ENCODE measurements around the gene EFCAB11.

DNA sequence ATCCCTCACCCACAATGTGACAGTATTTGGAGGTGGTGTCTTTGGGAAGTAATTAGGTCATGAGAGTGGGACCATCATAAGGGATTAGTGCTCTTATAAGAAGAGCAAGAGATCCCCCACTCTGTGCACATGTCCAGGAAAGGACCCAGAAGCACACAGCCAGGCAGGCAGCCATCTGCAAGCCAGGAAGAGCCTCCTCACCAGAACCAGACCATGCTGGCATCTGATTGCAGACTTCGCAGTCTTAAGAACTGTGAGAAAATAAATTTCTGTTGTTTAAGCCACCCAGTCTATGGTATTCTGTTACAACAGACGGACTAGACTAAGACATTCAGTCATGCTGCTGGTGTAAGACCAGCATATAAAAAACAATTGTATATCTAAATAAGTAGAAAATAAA, 69.8 kb downstream of the EFCAB11 start:
- TF ChIP-seq, protein P1, sequence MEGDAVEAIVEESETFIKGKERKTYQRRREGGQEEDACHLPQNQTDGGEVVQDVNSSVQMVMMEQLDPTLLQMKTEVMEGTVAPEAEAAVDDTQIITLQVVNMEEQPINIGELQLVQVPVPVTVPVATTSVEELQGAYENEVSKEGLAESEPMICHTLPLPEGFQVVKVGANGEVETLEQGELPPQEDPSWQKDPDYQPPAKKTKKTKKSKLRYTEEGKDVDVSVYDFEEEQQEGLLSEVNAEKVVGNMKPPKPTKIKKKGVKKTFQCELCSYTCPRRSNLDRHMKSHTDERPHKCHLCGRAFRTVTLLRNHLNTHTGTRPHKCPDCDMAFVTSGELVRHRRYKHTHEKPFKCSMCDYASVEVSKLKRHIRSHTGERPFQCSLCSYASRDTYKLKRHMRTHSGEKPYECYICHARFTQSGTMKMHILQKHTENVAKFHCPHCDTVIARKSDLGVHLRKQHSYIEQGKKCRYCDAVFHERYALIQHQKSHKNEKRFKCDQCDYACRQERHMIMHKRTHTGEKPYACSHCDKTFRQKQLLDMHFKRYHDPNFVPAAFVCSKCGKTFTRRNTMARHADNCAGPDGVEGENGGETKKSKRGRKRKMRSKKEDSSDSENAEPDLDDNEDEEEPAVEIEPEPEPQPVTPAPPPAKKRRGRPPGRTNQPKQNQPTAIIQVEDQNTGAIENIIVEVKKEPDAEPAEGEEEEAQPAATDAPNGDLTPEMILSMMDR (IDR thresholded peaks at IDR 0.05 in 2 of 3, conservative IDR thresholded peaks at IDR 0.05 in 1 of 3; ENCODE audit: borderline replicate concordance in 1 of 3, insufficient read depth in 1 of 3, low read depth in 2 of 3, low read length in 2 of 3) = no peak
- TF ChIP-seq RAD21 (IDR thresholded peaks at IDR 0.05; ENCODE audit: low read depth) = no peak
- TF ChIP-seq, protein P2, sequence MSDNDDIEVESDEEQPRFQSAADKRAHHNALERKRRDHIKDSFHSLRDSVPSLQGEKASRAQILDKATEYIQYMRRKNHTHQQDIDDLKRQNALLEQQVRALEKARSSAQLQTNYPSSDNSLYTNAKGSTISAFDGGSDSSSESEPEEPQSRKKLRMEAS (IDR thresholded peaks at IDR 0.05) = no peak
- no peak for TF ChIP-seq EGR1 (IDR thresholded peaks at IDR 0.05; ENCODE audit: low read depth)
- TF ChIP-seq POLR2A (IDR thresholded peaks at IDR 0.05; ENCODE audit: borderline replicate concordance, extremely low read depth, insufficient read depth, insufficient read length) = no peak
- TF ChIP-seq CEBPB (IDR thresholded peaks at IDR 0.05; ENCODE audit: low read depth) = no peak
- no peak for TF ChIP-seq SP1 (IDR thresholded peaks at IDR 0.05; ENCODE audit: low read depth)
